ENCODE measurements around the gene UQCR11.
A peak's percentile ranks its signal among the peaks of the same experiment; 100 is the strongest.

Gene UQCR11

DNA sequence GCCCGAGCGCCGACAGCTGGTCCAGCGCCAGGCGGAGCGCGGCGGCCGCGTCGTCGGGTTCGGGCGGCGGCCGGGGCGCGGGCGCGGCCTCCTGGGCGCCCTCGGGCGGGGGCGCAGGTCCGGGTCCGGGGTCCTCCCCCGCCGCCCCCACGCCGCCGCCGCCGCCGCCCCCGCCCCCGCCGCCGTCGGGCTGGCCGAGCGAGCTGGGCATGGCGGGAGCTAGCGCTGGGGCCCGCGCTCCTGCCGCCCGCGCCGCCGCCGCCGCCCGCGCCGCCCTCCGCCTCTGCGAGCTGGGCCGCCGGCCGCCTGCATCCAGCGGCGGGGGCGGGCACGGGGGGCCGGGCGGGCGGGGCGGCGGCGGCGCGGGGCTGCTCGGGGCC lies 37.4 kb downstream of the UQCR11 start:
- no peak for TF ChIP-seq USF1 (IDR thresholded peaks at IDR 0.05)
- TF ChIP-seq TCF12 (IDR thresholded peaks at IDR 0.05; ENCODE audit: low read depth) = no peak
- no peak for TF ChIP-seq YY1 (IDR thresholded peaks at IDR 0.05; ENCODE audit: low read depth)
- TF ChIP-seq CEBPB (IDR thresholded peaks at IDR 0.05) = no peak
- no peak for TF ChIP-seq TEAD4 (IDR thresholded peaks at IDR 0.05)
- TF ChIP-seq FOXM1 (IDR thresholded peaks at IDR 0.05; ENCODE audit: borderline replicate concordance, low read depth) = no peak
- no peak for TF ChIP-seq CREB1 (IDR thresholded peaks at IDR 0.05; ENCODE audit: low read depth)
- TF ChIP-seq, protein P1, sequence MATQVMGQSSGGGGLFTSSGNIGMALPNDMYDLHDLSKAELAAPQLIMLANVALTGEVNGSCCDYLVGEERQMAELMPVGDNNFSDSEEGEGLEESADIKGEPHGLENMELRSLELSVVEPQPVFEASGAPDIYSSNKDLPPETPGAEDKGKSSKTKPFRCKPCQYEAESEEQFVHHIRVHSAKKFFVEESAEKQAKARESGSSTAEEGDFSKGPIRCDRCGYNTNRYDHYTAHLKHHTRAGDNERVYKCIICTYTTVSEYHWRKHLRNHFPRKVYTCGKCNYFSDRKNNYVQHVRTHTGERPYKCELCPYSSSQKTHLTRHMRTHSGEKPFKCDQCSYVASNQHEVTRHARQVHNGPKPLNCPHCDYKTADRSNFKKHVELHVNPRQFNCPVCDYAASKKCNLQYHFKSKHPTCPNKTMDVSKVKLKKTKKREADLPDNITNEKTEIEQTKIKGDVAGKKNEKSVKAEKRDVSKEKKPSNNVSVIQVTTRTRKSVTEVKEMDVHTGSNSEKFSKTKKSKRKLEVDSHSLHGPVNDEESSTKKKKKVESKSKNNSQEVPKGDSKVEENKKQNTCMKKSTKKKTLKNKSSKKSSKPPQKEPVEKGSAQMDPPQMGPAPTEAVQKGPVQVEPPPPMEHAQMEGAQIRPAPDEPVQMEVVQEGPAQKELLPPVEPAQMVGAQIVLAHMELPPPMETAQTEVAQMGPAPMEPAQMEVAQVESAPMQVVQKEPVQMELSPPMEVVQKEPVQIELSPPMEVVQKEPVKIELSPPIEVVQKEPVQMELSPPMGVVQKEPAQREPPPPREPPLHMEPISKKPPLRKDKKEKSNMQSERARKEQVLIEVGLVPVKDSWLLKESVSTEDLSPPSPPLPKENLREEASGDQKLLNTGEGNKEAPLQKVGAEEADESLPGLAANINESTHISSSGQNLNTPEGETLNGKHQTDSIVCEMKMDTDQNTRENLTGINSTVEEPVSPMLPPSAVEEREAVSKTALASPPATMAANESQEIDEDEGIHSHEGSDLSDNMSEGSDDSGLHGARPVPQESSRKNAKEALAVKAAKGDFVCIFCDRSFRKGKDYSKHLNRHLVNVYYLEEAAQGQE (IDR thresholded peaks at IDR 0.05; ENCODE audit: low read depth) = no peak
- no peak for TF ChIP-seq NFIC (IDR thresholded peaks at IDR 0.05)
- TF ChIP-seq TAF1 (IDR thresholded peaks at IDR 0.05; ENCODE audit: low read depth) = no peak

- TF ChIP-seq MAX (IDR thresholded peaks at IDR 0.05) (peak; percentile 21; the same call in 1 of the 2 replicates), EGR1 (IDR thresholded peaks at IDR 0.05) (no peak), RAD21 (IDR thresholded peaks at IDR 0.05; ENCODE audit: low read depth) (no peak), EP300 (IDR thresholded peaks at IDR 0.05; ENCODE audit: borderline replicate concordance) (no peak), YY1 (IDR thresholded peaks at IDR 0.05; ENCODE audit: low read depth) (no peak), FOXM1 (IDR thresholded peaks at IDR 0.05; ENCODE audit: borderline replicate concordance, low read depth) (no peak)
- TF ChIP-seq, protein P1 (IDR thresholded peaks at IDR 0.05; ENCODE audit: low read depth) = no peak
Measured at GRCh38 chr19:1567116-1567847, 38.0 kb downstream of the UQCR11 start.

- peak; percentile 39; the same call in 1 of the 2 replicates for TF ChIP-seq MAX (IDR thresholded peaks at IDR 0.05)
- TF ChIP-seq TCF12 (IDR thresholded peaks at IDR 0.05; ENCODE audit: low read depth) = 0 out of 2 replicates have a peak, but pooled peaks have one; percentile 25
- 0 out of 2 replicates have a peak, but pooled peaks have one; percentile 45 for TF ChIP-seq ZBTB7A (IDR thresholded peaks at IDR 0.05; ENCODE audit: low read depth)
- TF ChIP-seq CEBPB (IDR thresholded peaks at IDR 0.05) = no peak
Measured at GRCh38 chr19:1566392-1567115, 38.7 kb downstream of the UQCR11 start.

DNA sequence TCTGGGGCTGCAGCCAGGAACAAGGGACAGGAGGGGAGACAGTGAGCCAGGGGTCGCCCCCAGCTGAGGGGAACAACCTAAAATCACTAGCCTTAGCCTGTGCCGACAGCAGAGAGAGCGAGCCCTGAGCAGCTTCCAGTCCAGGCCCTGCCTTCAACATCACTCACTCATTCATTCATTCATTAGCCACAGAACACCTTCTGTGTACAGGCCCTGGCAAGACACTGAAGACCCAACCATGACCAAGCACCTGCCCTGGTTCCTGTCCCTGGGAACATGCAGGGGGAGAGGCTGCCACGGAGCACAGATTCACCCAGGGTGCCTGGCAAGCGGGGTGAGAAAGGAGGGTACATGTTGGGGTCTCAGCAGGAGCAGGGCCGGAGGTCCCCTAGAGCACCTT lies 42.0 kb downstream of the UQCR11 start:
- TF ChIP-seq CREB1 (IDR thresholded peaks at IDR 0.05; ENCODE audit: low read depth) (no peak), ZBTB7A (IDR thresholded peaks at IDR 0.05; ENCODE audit: low read depth) (no peak), NFIC (IDR thresholded peaks at IDR 0.05) (no peak), TAF1 (IDR thresholded peaks at IDR 0.05; ENCODE audit: low read depth) (no peak), USF1 (IDR thresholded peaks at IDR 0.05) (no peak), YY1 (IDR thresholded peaks at IDR 0.05; ENCODE audit: low read depth) (no peak), TCF12 (IDR thresholded peaks at IDR 0.05; ENCODE audit: low read depth) (no peak), MAX (IDR thresholded peaks at IDR 0.05) (no peak), EGR1 (IDR thresholded peaks at IDR 0.05) (no peak), RAD21 (IDR thresholded peaks at IDR 0.05; ENCODE audit: low read depth) (no peak), EP300 (IDR thresholded peaks at IDR 0.05; ENCODE audit: borderline replicate concordance) (no peak), CEBPB (IDR thresholded peaks at IDR 0.05) (no peak), TEAD4 (IDR thresholded peaks at IDR 0.05) (no peak), FOXM1 (IDR thresholded peaks at IDR 0.05; ENCODE audit: borderline replicate concordance, low read depth) (no peak)
- TF ChIP-seq, protein P1 (IDR thresholded peaks at IDR 0.05; ENCODE audit: low read depth) = no peak
